Measurements from ENCODE around the gene OAS2. TPM values are rescaled to one million over a fixed set of nuclear protein-coding genes. Genes with fewer than 3 reads are reported as not detected.

The OAS2 gene
- total RNA-seq, 8 experiments from 2014 or later = 0.14 to 78.4 (median 1.1) TPM; not detected in 1

DNA sequence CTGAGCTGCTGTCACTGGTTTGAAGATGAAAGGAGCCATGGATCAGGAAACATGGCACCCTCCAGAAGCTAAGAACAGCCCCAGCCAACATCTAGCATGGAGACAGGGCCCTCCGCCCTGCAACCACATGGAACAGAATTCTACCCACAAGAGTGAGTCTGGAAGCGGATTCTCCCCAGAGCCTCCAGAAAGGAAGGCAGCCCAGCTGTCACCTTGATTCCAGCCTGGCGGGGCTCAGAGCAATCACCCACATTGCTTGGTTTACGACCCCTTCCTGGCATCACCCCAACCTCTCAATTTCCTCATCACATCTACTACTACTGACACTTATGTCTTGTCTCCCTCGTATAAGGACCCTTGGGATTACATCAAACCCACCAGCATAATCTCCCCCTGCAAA, 38.5 kb downstream of the OAS2 start:
- no peak for ATAC-seq (replicated peaks in 6 of 8)
- no peaks in the 10 kb centered on the region for H3K4me1 ChIP-seq (replicated peaks in 1 of 2)
- no peak overlapping the region for H3K4me3 ChIP-seq
- no peak overlapping the region for H3K27ac ChIP-seq
- WGBS, 10 experiments = 40 to 90% (median 81%) methylated on average over 1 to 4 of the region's 5 CpGs; no CpG with 5 or more reads in 4 of the 10 experiments
- in situ Hi-C loops (cut with MboI; ENCODE audit: low pct_unique_long_range_greater_than_20kb in 2 of 9, low sequenced_read_pairs in 9 of 9, unreplicated experiment in 9 of 9) = no loop called here

- ATAC-seq (replicated peaks in 6 of 8) = peak in 2 of 8 experiments; percentile 61 to 63
- no peaks in the 10 kb centered on the region for H3K4me1 ChIP-seq (replicated peaks in 1 of 2)
- 3 to 100% (median 49%) methylated on average over 1 to 4 of the region's 4 CpGs for WGBS, 10 experiments
- in situ Hi-C loops (cut with MboI; ENCODE audit: low pct_unique_long_range_greater_than_20kb in 2 of 9, low sequenced_read_pairs in 9 of 9, unreplicated experiment in 9 of 9) = no loop called here
- no peak overlapping the region for H3K4me3 ChIP-seq
- no peak overlapping the region for H3K27ac ChIP-seq
Measured at GRCh38 chr12:113019025-113019424, 40.7 kb downstream of the OAS2 start.

DNA sequence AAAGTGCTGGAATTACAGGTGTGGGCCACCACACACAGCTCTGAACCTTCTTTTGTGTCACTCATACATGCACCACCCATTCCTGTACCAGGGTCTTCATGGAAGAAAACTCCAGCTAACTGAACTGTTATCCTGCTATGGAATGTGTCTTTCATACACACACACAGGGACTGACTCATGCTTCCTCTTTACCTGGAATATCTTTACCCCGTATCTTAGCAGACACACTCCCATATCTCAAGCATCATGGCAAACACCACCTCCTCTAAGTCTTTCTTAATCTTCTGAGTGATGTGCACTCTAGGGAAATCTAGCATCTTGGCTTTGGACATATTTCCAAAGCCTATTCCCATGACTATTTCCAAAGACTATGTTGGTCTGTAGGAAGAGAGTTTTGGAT, 43.2 kb downstream of the OAS2 start:
- H3K4me1 ChIP-seq (replicated peaks in 1 of 2) = no peaks in the 10 kb centered on the region
- no peak overlapping the region for H3K4me3 ChIP-seq
- in situ Hi-C loops (cut with MboI; ENCODE audit: low pct_unique_long_range_greater_than_20kb in 2 of 9, low sequenced_read_pairs in 9 of 9, unreplicated experiment in 9 of 9) = no loop called here
- WGBS, 10 experiments = 63% methylated on average over 1 of the region's 1 CpG; no CpG with 5 or more reads in 9 of the 10 experiments
- no peak for ATAC-seq (replicated peaks in 6 of 8)
- no peak overlapping the region for H3K27ac ChIP-seq

DNA sequence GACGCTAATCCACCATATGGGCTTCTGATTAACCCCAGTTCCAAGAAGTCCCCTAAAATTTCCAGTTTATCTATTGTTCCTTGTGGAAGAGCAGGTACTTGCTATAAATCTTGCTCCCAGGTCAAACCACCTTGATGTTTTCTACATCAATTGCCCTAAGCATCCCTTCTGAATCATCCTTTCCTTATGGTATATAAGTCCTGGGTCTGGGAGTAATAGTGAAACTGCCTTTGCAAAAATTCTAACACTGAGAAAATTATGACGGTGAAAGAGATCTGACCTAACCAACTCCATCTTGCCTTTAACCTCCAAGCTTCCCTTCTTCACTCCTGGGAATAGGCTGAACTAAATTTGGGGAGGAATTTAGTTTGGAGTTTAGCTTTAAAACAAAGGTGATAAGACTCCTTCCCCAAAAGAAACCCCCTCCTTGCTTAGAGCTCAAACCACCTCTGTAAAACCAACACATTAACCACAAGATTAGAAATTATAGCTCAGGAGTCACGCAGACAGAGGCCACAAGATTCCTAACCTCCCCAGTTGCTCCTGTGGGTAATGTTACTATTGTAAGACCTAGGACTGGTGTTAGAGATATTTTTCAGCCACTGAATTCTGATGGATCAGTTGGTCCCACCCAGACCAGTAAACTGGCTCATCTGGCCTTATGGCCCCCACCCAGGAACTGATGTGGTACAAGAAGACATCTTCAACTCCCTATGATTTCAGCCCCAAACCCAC, 44.4 kb downstream of the OAS2 start:
- ATAC-seq (replicated peaks in 6 of 8) = no peak
- WGBS, 10 experiments = 29 to 100% (median 77%) methylated on average over 1 to 3 of the region's 3 CpGs; no CpG with 5 or more reads in 1 of the 10 experiments
- H3K4me1 ChIP-seq (replicated peaks in 1 of 2) = no peaks in the 10 kb centered on the region
- H3K4me3 ChIP-seq = no peak overlapping the region
- in situ Hi-C loops (cut with MboI; ENCODE audit: low pct_unique_long_range_greater_than_20kb in 2 of 9, low sequenced_read_pairs in 9 of 9, unreplicated experiment in 9 of 9) = no loop called here
- H3K27ac ChIP-seq = no peak overlapping the region

DNA sequence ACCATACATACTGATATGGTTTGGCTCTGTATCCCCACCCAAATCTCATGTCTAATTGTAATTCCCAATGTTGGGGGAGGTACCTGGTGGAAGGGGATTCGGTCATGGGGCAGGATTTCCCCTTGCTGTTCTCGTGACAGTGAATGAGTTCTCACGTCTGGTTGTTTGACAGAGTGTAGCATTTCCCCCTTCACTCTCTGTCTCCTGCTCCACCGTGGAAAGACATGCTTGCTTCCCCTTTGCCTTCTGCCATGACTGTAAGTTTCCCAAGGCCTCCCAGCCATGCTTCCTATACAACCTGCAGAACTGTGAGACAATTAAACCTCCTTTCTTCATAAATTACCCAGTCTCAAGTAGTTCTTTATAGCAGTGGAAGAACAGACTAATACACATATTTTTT, 49.4 kb downstream of the OAS2 start:
- no peak overlapping the region for H3K4me3 ChIP-seq
- no peaks in the 10 kb centered on the region for H3K4me1 ChIP-seq (replicated peaks in 1 of 2)
- WGBS, 10 experiments = 0 to 80% (median 72%) methylated on average over 1 to 4 of the region's 4 CpGs; no CpG with 5 or more reads in 5 of the 10 experiments
- ATAC-seq (replicated peaks in 6 of 8) = no peak
- H3K27ac ChIP-seq = no peak overlapping the region
- in situ Hi-C loops (cut with MboI; ENCODE audit: low pct_unique_long_range_greater_than_20kb in 2 of 9, low sequenced_read_pairs in 9 of 9, unreplicated experiment in 9 of 9) = no loop called here

DNA sequence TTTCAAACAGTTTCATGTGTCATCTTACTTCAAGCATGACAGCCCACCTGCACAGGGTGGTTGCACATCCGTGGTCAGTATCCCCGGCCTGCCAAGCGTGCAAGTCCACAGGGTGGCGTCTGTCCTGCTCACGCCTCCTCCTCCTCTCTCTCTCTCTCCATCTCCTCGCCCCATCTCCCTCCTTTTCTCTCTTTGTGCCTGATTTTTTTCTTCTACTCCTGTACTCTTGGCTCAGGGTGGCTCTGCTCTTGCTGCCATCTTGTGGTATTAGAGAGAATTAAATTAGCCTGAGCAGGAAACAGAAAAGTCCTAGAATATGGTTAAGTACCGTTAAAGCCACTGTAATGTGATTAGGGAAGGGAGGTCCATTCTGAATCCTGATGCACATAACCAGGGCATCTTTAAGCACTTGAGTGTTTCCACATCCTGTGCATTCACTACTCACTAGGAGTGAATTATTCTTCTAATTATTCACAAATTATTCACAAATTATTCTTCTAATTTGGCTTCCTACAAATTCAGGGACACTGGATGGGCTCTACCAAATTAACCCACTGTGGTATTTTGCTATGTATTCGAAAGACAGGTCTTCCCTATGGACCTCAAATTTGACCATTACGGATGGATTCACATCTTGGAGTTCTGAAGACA, 52.7 kb downstream of the OAS2 start:
- no peak overlapping the region for H3K27ac ChIP-seq
- in situ Hi-C loops (cut with MboI; ENCODE audit: low pct_unique_long_range_greater_than_20kb in 2 of 9, low sequenced_read_pairs in 9 of 9, unreplicated experiment in 9 of 9) = no loop called here
- H3K4me3 ChIP-seq = no peak overlapping the region
- no peaks in the 10 kb centered on the region for H3K4me1 ChIP-seq (replicated peaks in 1 of 2)
- peak; percentile 79 to 98 (median 88) for ATAC-seq (replicated peaks in 6 of 8)
- 0 to 33% (median 18%) methylated on average over 2 to 8 of the region's 9 CpGs; no CpG with 5 or more reads in 1 of the 10 experiments for WGBS, 10 experiments

GRCh38 chr12:113039911-113040445, 61.7 kb downstream of the OAS2 start:
- 49 to 100% (median 84%) methylated on average over 1 to 4 of the region's 4 CpGs; no CpG with 5 or more reads in 2 of the 10 experiments for WGBS, 10 experiments
- no peak overlapping the region for H3K27ac ChIP-seq
- in situ Hi-C loops (cut with MboI; ENCODE audit: low pct_unique_long_range_greater_than_20kb in 2 of 9, low sequenced_read_pairs in 9 of 9, unreplicated experiment in 9 of 9) = loop anchor here in 3 of 9 experiments (10.0 kb wide), 2 partner anchors 115 to 135 kb away; no protein-coding TSS in a partner anchor
- H3K4me3 ChIP-seq = no peak overlapping the region
- ATAC-seq (replicated peaks in 6 of 8) = no peak
- H3K4me1 ChIP-seq (replicated peaks in 1 of 2) = no peaks in the 10 kb centered on the region

GRCh38 chr12:113040722-113041171, 62.4 kb downstream of the OAS2 start:
- peak; percentile 61 to 99 (median 74) for ATAC-seq (replicated peaks in 6 of 8)
- WGBS, 10 experiments = 0 to 53% (median 0%) methylated on average over 1 to 3 of the region's 7 CpGs; no CpG with 5 or more reads in 5 of the 10 experiments
- H3K27ac ChIP-seq = no peak overlapping the region
- no peak overlapping the region for H3K4me3 ChIP-seq
- in situ Hi-C loops (cut with MboI; ENCODE audit: low pct_unique_long_range_greater_than_20kb in 2 of 9, low sequenced_read_pairs in 9 of 9, unreplicated experiment in 9 of 9) = loop anchor here in 3 of 9 experiments (10.0 kb wide), 2 partner anchors 114 to 134 kb away; no protein-coding TSS in a partner anchor
- no peaks in the 10 kb centered on the region for H3K4me1 ChIP-seq (replicated peaks in 1 of 2)

GRCh38 chr12:113041560-113041959, 63.2 kb downstream of the OAS2 start:
- in situ Hi-C loops (cut with MboI; ENCODE audit: low pct_unique_long_range_greater_than_20kb in 2 of 9, low sequenced_read_pairs in 9 of 9, unreplicated experiment in 9 of 9) = loop anchor here in 3 of 9 experiments (10.0 kb wide), 2 partner anchors 113 to 133 kb away; no protein-coding TSS in a partner anchor
- 83 to 100% (median 94%) methylated on average over 1 to 6 of the region's 7 CpGs; no CpG with 5 or more reads in 2 of the 10 experiments for WGBS, 10 experiments
- no peaks in the 10 kb centered on the region for H3K4me1 ChIP-seq (replicated peaks in 1 of 2)
- H3K27ac ChIP-seq = no peak overlapping the region
- ATAC-seq (replicated peaks in 6 of 8) = no peak
- H3K4me3 ChIP-seq = no peak overlapping the region

GRCh38 chr12:113043240-113043639, 64.9 kb downstream of the OAS2 start:
- Histone ChIP-seq H3K27ac (no peak overlapping the region), H3K4me3 (no peak overlapping the region), H3K4me1 (replicated peaks in 1 of 2) (no peaks in the 10 kb centered on the region)
- WGBS, 10 experiments = 60 to 100% (median 80%) methylated on average over 1 to 7 of the region's 8 CpGs; no CpG with 5 or more reads in 3 of the 10 experiments
- no peak for ATAC-seq (replicated peaks in 6 of 8)
- in situ Hi-C loops (cut with MboI; ENCODE audit: low pct_unique_long_range_greater_than_20kb in 2 of 9, low sequenced_read_pairs in 9 of 9, unreplicated experiment in 9 of 9) = loop anchor here in 3 of 9 experiments (10.0 kb wide), 2 partner anchors 112 to 132 kb away; no protein-coding TSS in a partner anchor

DNA sequence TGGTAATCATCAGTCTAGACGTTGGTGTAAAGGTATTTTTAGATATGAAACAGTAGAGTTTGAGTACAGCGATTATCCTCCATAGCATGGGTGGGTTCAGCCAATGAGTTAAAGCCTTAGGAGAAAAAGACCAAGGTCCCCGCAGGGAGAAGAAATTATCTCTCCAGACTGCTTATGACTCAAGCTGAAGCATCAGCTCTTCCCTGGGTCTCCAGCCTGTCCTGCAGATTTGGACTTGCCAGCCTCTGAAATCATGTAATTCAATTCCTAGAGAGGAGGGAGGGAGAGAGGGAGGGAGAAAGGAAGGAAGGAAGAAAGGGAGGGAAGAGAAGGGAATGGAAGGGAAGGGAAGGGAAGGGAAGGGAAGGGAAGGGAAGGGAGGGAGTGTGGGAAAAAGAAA, 66.2 kb downstream of the OAS2 start:
- WGBS, 10 experiments = 0 to 100% (median 58%) methylated on average over 1 to 3 of the region's 3 CpGs; no CpG with 5 or more reads in 2 of the 10 experiments
- no peak overlapping the region for H3K4me3 ChIP-seq
- in situ Hi-C loops (cut with MboI; ENCODE audit: low pct_unique_long_range_greater_than_20kb in 2 of 9, low sequenced_read_pairs in 9 of 9, unreplicated experiment in 9 of 9) = loop anchor here in 3 of 9 experiments (10.0 kb wide), 2 partner anchors 110 to 130 kb away; no protein-coding TSS in a partner anchor
- no peaks in the 10 kb centered on the region for H3K4me1 ChIP-seq (replicated peaks in 1 of 2)
- ATAC-seq (replicated peaks in 6 of 8) = no peak
- H3K27ac ChIP-seq = no peak overlapping the region

DNA sequence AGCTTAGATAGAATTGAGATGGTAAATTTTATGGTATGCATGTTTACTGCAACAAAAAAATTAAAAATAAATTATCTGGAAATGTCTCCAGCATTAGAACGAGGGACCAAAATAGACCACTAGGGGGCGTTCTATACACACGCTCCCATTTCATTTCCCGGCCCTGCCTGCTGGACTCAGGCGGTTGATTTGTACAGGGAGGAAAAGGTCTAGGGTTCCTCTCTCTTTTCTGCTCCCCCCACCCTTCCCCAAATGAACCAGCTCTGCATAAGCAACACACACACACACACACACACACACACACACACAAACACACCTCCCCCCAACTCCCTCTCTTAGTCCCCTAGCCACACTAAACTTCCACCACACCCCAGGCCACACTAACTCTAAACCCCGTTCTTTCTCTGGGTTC, 70.4 kb downstream of the OAS2 start:
- Histone ChIP-seq H3K27ac (no peak overlapping the region), H3K4me1 (replicated peaks in 1 of 2) (no peaks in the 10 kb centered on the region), H3K4me3 (no peak overlapping the region)
- ATAC-seq (replicated peaks in 6 of 8) = peak; percentile 60 to 96 (median 80)
- in situ Hi-C loops (cut with MboI; ENCODE audit: low pct_unique_long_range_greater_than_20kb in 2 of 9, low sequenced_read_pairs in 9 of 9, unreplicated experiment in 9 of 9) = loop anchor here in 3 of 9 experiments (10.0 kb wide), 2 partner anchors 106 to 126 kb away; no protein-coding TSS in a partner anchor
- WGBS, 10 experiments = 0 to 7% (median 0%) methylated on average over 3 to 5 of the region's 6 CpGs; no CpG with 5 or more reads in 2 of the 10 experiments

Data from motor neuron (in vitro differentiated cells).